HepG2 (cell line): ENCODE results near the gene TTC1. TPM values are rescaled to one million over a fixed set of nuclear protein-coding genes. Genes with fewer than 3 reads are reported as not detected.

Experiments
- ATAC-seq: fragments of 200-7000 bp; cut with Tn5 transposase; 3 replicates; pipeline ENCODE4 v1.9.1; 2020; ENCODE audit warnings: mild to moderate bottlenecking, moderate library complexity
- BruUV-seq: library from RNA; stranded (reverse); fragments of 400-500 nt; replicated peaks from 2 replicates; lab custom pipeline; 2021; lab: Mats Ljungman, UMichigan
- CTCF ChIA-PET: fragments of 300-600 bp; formaldehyde crosslinking; extraction: SDS; loops from one replicate; lab custom pipeline; 2021; ENCODE audit warnings: low total read pairs, inconsistent platforms, low intra/inter-chr PET ratio; lab: Yijun Ruan, JAX
- POLR2A ChIA-PET: fragments of 350-600 bp; sonication (Branson Sonifier 250); formaldehyde crosslinking; loops from one replicate; lab custom pipeline; 2020; ENCODE audit warnings: antibody characterized with exemption, inconsistent platforms; lab: Yijun Ruan, JAX
- DNase-seq: peaks from one replicate; pipeline ENCODE4 v3.0.0-alpha.2; 2015; ENCODE audit warnings: low spot score
- FAIRE-seq: peaks from 3 replicates; lab custom pipeline; 2011; peaks lifted over from hg19 to GRCh38; lab: Jason Lieb, UNC
- H2AFZ ChIP-seq: one replicate; pipeline ENCODE4 v1.6.1; 2011; ENCODE audit warnings: low read length, inconsistent platforms
- H3K27ac ChIP-seq: fragments of 300-600 bp; 3 replicates; pipeline ENCODE4 v1.8.0; 2011; ENCODE audit warnings: mixed run types, mild to moderate bottlenecking, mixed read lengths, low read length, inconsistent platforms; ENCODE audit not compliant: insufficient read depth; ENCODE audit errors: extremely low read length
- H3K27me3 ChIP-seq, 2 experiments: fragments of 200-600 bp in 1 of 2; 2 replicates in 1 of 2; 3 replicates in 1 of 2; pipeline versions ENCODE4 v1.6.0 to v1.8.0; 2011; ENCODE audit warnings: low read length in 2 of 2, mild to moderate bottlenecking in 2 of 2, moderate library complexity in 2 of 2, inconsistent platforms in 1 of 2; ENCODE audit not compliant: insufficient read depth in 2 of 2, control insufficient read depth in 1 of 2
- H3K36me3 ChIP-seq, 2 experiments: fragments of 200-600 bp in 1 of 2; replicated peaks in 1 of 2; 2 replicates in 1 of 2; 3 replicates in 1 of 2; pipeline versions ENCODE4 v1.5.1 to v1.8.0; 2011; ENCODE audit warnings: low read length in 2 of 2, inconsistent platforms in 1 of 2; ENCODE audit not compliant: insufficient read depth in 2 of 2, control insufficient read depth in 1 of 2
- H3K4me1 ChIP-seq: 2 replicates; pipeline ENCODE4 v1.5.1; 2012; ENCODE audit warnings: low read length, inconsistent platforms; ENCODE audit not compliant: insufficient read depth
- H3K4me2 ChIP-seq: 2 replicates; pipeline ENCODE4 v1.6.0; 2011; ENCODE audit warnings: low read depth, low read length, inconsistent platforms
- H3K4me3 ChIP-seq, 3 experiments: fragments of 200-600 bp in 1 of 3; sonication (generic), shearing (Covaris generic) in 1 of 3; replicated peaks in 1 of 3; 2 replicates each; pipeline ENCODE4 v1.5.1; 2011 to 2016; ENCODE audit warnings: low read length in 3 of 3, inconsistent platforms in 2 of 3, low read depth in 2 of 3, mild to moderate bottlenecking in 2 of 3, control low read depth in 1 of 3, mixed read lengths in 1 of 3; ENCODE audit not compliant: insufficient read depth in 1 of 3
- H3K79me2 ChIP-seq: one replicate; pipeline ENCODE4 v1.6.1; 2011; ENCODE audit warnings: low read length, inconsistent platforms; ENCODE audit not compliant: insufficient read depth
- H3K9ac ChIP-seq: 2 replicates; pipeline ENCODE4 v1.6.0; 2011; ENCODE audit warnings: mild to moderate bottlenecking, low read depth, low read length, inconsistent platforms; ENCODE audit not compliant: insufficient read depth
- H3K9me3 ChIP-seq: 2 replicates; pipeline ENCODE4 v1.5.1; 2012; ENCODE audit warnings: mild to moderate bottlenecking, low read length
- H4K20me1 ChIP-seq: 2 replicates; pipeline ENCODE4 v1.6.0; 2011; ENCODE audit warnings: inconsistent platforms, mild to moderate bottlenecking, low read length, moderate library complexity; ENCODE audit not compliant: insufficient read depth
- AHR ChIP-seq: IDR thresholded peaks from 2 replicates; pipeline ENCODE4 v1.6.1; 2018; ENCODE audit warnings: missing genetic modification reagents, missing compliant biosample characterization
- ATRX ChIP-seq: sonication (generic); formaldehyde crosslinking; IDR thresholded peaks from 2 replicates; pipeline ENCODE4 v1.4.0; 2020; ENCODE audit warnings: missing genetic modification reagents, borderline replicate concordance
- CREM ChIP-seq, 2 experiments: sonication (generic) in 1 of 2; formaldehyde crosslinking in 1 of 2; IDR thresholded peaks; 2 replicates each; pipeline versions ENCODE4 v1.4.0 to v1.6.1; 2016 to 2020; ENCODE audit warnings: antibody characterized with exemption in 1 of 2, mild to moderate bottlenecking in 1 of 2, missing genetic modification reagents in 1 of 2
- ETV5 ChIP-seq: IDR thresholded peaks from 2 replicates; pipeline ENCODE4 v1.6.1; 2018; ENCODE audit warnings: missing biosample characterization, missing genetic modification reagents, inconsistent platforms, borderline replicate concordance
- FOXA1 ChIP-seq, 2 experiments: fragments of 450-650 bp in 1 of 2; sonication (generic) in 1 of 2; formaldehyde crosslinking in 1 of 2; IDR thresholded peaks; 2 replicates each; pipeline versions ENCODE4 v1.4.0 to v1.6.1; 2016 to 2020; ENCODE audit warnings: missing genetic modification reagents in 1 of 2
- HHEX ChIP-seq: IDR thresholded peaks from 2 replicates; pipeline ENCODE4 v1.6.1; 2016; ENCODE audit warnings: control low read depth
- HOXA9 ChIP-seq: sonication (generic); formaldehyde crosslinking; IDR thresholded peaks from 2 replicates; pipeline ENCODE4 v1.8.1; 2022; ENCODE audit warnings: missing genetic modification reagents, mild to moderate bottlenecking, moderate library complexity, borderline replicate concordance
- RFX5 ChIP-seq: IDR thresholded peaks from 2 replicates; pipeline ENCODE4 v1.6.1; 2011; ENCODE audit warnings: low read depth, low read length, improper control_type of control experiment
- RORA ChIP-seq: sonication (generic); formaldehyde crosslinking; IDR thresholded peaks from 2 replicates; pipeline ENCODE4 v1.5.0; 2020; ENCODE audit warnings: mild to moderate bottlenecking, missing genetic modification reagents, moderate library complexity
- SP1 ChIP-seq, 2 experiments: fragments of 450-650 bp in 1 of 2; sonication (generic) in 1 of 2; formaldehyde crosslinking in 1 of 2; IDR thresholded peaks; 2 replicates each; pipeline versions ENCODE4 v1.4.0 to v1.6.1; 2016 to 2020; ENCODE audit warnings: missing genetic modification reagents in 1 of 2
- TBX3 ChIP-seq: fragments of 450-650 bp; IDR thresholded peaks from 2 replicates; pipeline ENCODE4 v1.6.1; 2017; ENCODE audit warnings: antibody characterized with exemption, mild to moderate bottlenecking, inconsistent platforms, borderline replicate concordance
- YY1 ChIP-seq: IDR thresholded peaks from 2 replicates; pipeline ENCODE4 v1.6.1; 2011; ENCODE audit warnings: low read length, low read depth, moderate library complexity, mild to moderate bottlenecking; ENCODE audit not compliant: insufficient read depth, insufficient replicate concordance
- ZBTB38 ChIP-seq: sonication (generic); formaldehyde crosslinking; IDR thresholded peaks from 2 replicates; pipeline ENCODE4 v1.5.1; 2020; ENCODE audit warnings: mild to moderate bottlenecking, missing genetic modification reagents
- ZNF33B ChIP-seq: sonication (generic); formaldehyde crosslinking; IDR thresholded peaks from 2 replicates; pipeline ENCODE4 v1.5.1; 2020; ENCODE audit warnings: mild to moderate bottlenecking, missing genetic modification reagents
- ZNF563 ChIP-seq: sonication (generic); formaldehyde crosslinking; IDR thresholded peaks from 2 replicates; pipeline ENCODE4 v1.8.0; 2022; ENCODE audit warnings: mild to moderate bottlenecking, moderate library complexity, missing genetic modification reagents
- ZNF83 ChIP-seq: sonication (generic); formaldehyde crosslinking; IDR thresholded peaks from 2 replicates; pipeline ENCODE4 v1.4.0; 2020; ENCODE audit warnings: missing genetic modification reagents, mild to moderate bottlenecking, borderline replicate concordance
- WGBS: methylation state at CpG from one replicate; pipeline ENCODE4 v1.1.6; 2017; ENCODE audit warnings: low lambda C conversion rate; 5-methylcytosine and 5-hydroxymethylcytosine counted together
- in situ Hi-C: cut with HindIII; loops from 2 replicates; pipeline ENCODE4 v1.10.0; 2017; ENCODE audit warnings: low pct_unique_long_range_greater_than_20kb; ENCODE audit not compliant: extremely low pct_ligation_motif_present
- intact Hi-C: fragments of 100-400 bp; cut with micrococcal nuclease; formaldehyde crosslinking; loops from one replicate; pipeline ENCODE4 v1.10.0; 2022; ENCODE audit not compliant: unreplicated experiment
- polyA plus RNA-seq, 8 experiments: library from polyadenylated mRNA; depleted of rRNA in 3 of 8; stranded (reverse) in 7 of 8; unstranded in 1 of 8; fragments of >200 nt; fragmentation: Illumina TruSeq in 4 of 8; extraction: Trizol in 4 of 8; gene quantifications; 2 replicates each; pipeline versions ENCODE4 v1.2.1 to v1.2.3, GENCODE V29; 2011 to 2016; ENCODE audit warnings: low read depth in 4 of 8, missing spikeins in 1 of 8, mixed read lengths in 1 of 8; ENCODE audit not compliant: insufficient read depth in 1 of 8
- total RNA-seq, 5 experiments: library from RNA; depleted of rRNA; stranded (reverse); fragments of >200 nt; fragmentation: Illumina TruSeq; extraction: Trizol; gene quantifications; 2 replicates each; pipeline ENCODE4 v1.2.3, GENCODE V29; 2016; ENCODE audit warnings: low read depth in 1 of 5
- TF ChIP-seq, protein P1 (sequence below): IDR thresholded peaks from 2 replicates; pipeline ENCODE4 v1.6.1; 2016; ENCODE audit warnings: mild to moderate bottlenecking
- TF ChIP-seq, protein P2 (sequence below): sonication (generic); formaldehyde crosslinking; IDR thresholded peaks from 2 replicates; pipeline ENCODE4 v1.5.0; 2020; ENCODE audit warnings: mild to moderate bottlenecking, low read depth, missing genetic modification reagents, borderline replicate concordance

Gene TTC1
- total and polyA plus RNA-seq, 2 of the 13 experiments (the other 11 are each of a cell fraction or from before 2014, with no cell fraction given) = 16.1 to 72.1 TPM

DNA sequence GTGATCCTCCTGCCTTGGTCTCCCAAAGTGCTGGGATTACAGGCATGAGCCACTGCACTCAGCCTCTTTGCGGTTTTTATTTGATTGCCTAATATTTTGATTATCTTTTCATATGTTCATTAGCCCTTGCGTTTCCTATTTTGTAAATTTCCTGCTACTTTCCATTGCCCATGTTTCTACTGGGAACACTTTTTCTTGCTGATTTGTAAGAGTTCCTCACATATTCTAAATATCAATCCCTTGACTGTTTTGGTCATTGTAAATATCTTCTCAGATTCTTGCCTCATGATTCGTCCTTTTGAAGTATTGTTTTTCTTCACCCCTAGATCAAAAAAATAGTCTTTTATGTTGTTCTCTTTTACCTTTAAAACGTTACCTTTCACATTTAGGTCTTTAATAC lies 37.9 kb upstream of the TTC1 start:
- no peaks in the 10 kb centered on the region for H4K20me1 ChIP-seq
- no peak overlapping the region for H3K4me2 ChIP-seq
- no peak for TF ChIP-seq ZNF563 (CRISPR knock-in tag)
- TF ChIP-seq AHR (CRISPR knock-in tag) = no peak
- no peak for TF ChIP-seq YY1
- TF ChIP-seq RFX5 = no peak
- no peak for TF ChIP-seq ETV5 (CRISPR knock-in tag)
- no peak for TF ChIP-seq SP1 (IDR thresholded peaks at IDR 0.05)
- no peak for TF ChIP-seq SP1 (CRISPR knock-in tag; IDR thresholded peaks at IDR 0.05)
- TF ChIP-seq TBX3 = no peak
- TF ChIP-seq HHEX (CRISPR knock-in tag) = no peak
- no peak for TF ChIP-seq ATRX (CRISPR knock-in tag)
- TF ChIP-seq HOXA9 (CRISPR knock-in tag) = no peak
- no peak for TF ChIP-seq CREM (IDR thresholded peaks at IDR 0.05)
- no peak for TF ChIP-seq CREM (CRISPR knock-in tag; IDR thresholded peaks at IDR 0.05)
- TF ChIP-seq, protein P1, sequence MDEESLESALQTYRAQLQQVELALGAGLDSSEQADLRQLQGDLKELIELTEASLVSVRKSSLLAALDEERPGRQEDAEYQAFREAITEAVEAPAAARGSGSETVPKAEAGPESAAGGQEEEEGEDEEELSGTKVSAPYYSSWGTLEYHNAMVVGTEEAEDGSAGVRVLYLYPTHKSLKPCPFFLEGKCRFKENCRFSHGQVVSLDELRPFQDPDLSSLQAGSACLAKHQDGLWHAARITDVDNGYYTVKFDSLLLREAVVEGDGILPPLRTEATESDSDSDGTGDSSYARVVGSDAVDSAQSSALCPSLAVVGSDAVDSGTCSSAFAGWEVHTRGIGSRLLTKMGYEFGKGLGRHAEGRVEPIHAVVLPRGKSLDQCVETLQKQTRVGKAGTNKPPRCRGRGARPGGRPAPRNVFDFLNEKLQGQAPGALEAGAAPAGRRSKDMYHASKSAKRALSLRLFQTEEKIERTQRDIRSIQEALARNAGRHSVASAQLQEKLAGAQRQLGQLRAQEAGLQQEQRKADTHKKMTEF = no peak
- TF ChIP-seq, protein P2, sequence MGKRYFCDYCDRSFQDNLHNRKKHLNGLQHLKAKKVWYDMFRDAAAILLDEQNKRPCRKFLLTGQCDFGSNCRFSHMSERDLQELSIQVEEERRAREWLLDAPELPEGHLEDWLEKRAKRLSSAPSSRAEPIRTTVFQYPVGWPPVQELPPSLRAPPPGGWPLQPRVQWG (CRISPR knock-in tag) = no peak
- no peak for TF ChIP-seq ZNF83 (CRISPR knock-in tag)
- TF ChIP-seq RORA (CRISPR knock-in tag) = no peak
- TF ChIP-seq ZNF33B = no peak
- no peak for TF ChIP-seq ZBTB38 (CRISPR knock-in tag)
- no peak for TF ChIP-seq FOXA1 (IDR thresholded peaks at IDR 0.05)
- TF ChIP-seq FOXA1 (CRISPR knock-in tag; IDR thresholded peaks at IDR 0.05) = no peak
- H3K36me3 ChIP-seq = no peaks in the 10 kb centered on the region
- H3K79me2 ChIP-seq = no peaks in the 10 kb centered on the region
- peaks cover 1 to 25% of the 10 kb centered on the region in 2 experiments; a peak in 4 of 5 replicates for H3K27me3 ChIP-seq
- in situ Hi-C loops = no loop called here
- H3K9ac ChIP-seq = no peak overlapping the region
- no peak overlapping the region for H2AFZ ChIP-seq
- no peaks in the 10 kb centered on the region for H3K4me1 ChIP-seq
- 22% methylated on average over 4 of the region's 4 CpGs for WGBS
- intact Hi-C loops = no loop called here
- no peak for FAIRE-seq
- ATAC-seq = no peak
- BruUV-seq = no TSS peak
- no peaks in the 10 kb centered on the region for H3K9me3 ChIP-seq
- ChIA-PET POLR2A (no interaction called here), CTCF (no interaction called here)
- no peak for DNase-seq
- no peak overlapping the region for H3K4me3 ChIP-seq
- H3K27ac ChIP-seq = no peak overlapping the region
